NCI-H748 (cell line): ENCODE data around the gene ZNF142.
A peak's percentile ranks its signal among the peaks of the same experiment; 100 is the strongest.

Experiments
- DNase-seq: peaks from one replicate; lab custom pipeline; 2025; ENCODE audit not compliant: unreplicated experiment; lab: John Stamatoyannopoulos, UW

Gene ZNF142

GRCh38 chr2:218659258-218659987, at the start of gene ZNF142, which contains the start of gene BCS1L:
TSS of gene ZNF142 (minus strand) at chr2:218659623. CDS start at chr2:218656429, 3,194 bp downstream.
TSS of gene BCS1L (plus strand) at chr2:218659683. CDS start at chr2:218660988, 1,305 bp downstream.
- peak; percentile 94 for DNase-seq

- DNase-seq = no peak
Observed at GRCh38 chr2:218708086-218708485, 48.7 kb upstream of the ZNF142 start.

- no peak for DNase-seq
Observed at GRCh38 chr2:218703341-218703740, 43.9 kb upstream of the ZNF142 start.

GRCh38 chr2:218701806-218702205, 42.4 kb upstream of the ZNF142 start:
- no peak for DNase-seq

GRCh38 chr2:218698885-218699284, 39.5 kb upstream of the ZNF142 start:
- no peak for DNase-seq

- DNase-seq = no peak
Observed at GRCh38 chr2:218694405-218695145, 35.2 kb upstream of the ZNF142 start.

GRCh38 chr2:218691234-218691633, 31.8 kb upstream of the ZNF142 start:
- no peak for DNase-seq

- peak; percentile 68 for DNase-seq
Observed at GRCh38 chr2:218687400-218688060, 28.1 kb upstream of the ZNF142 start.

- no peak for DNase-seq
Observed at GRCh38 chr2:218680061-218680460, 20.6 kb upstream of the ZNF142 start.

- DNase-seq = no peak
Observed at GRCh38 chr2:218679119-218679518, 19.7 kb upstream of the ZNF142 start.

GRCh38 chr2:218671654-218672566, 12.5 kb upstream of the ZNF142 start, which contains the start of the genes RNF25 and STK36:
TSS of gene RNF25 (minus strand) at chr2:218672002. CDS start at chr2:218671970, 32 bp downstream.
TSS of gene STK36 (plus strand) at chr2:218672086. CDS start at chr2:218672830, 744 bp downstream.
- DNase-seq = peak; percentile 93

GRCh38 chr2:218671097-218671653, 11.8 kb upstream of the ZNF142 start:
- DNase-seq = peak; percentile 23

GRCh38 chr2:218664653-218665052, 5.2 kb upstream of the ZNF142 start:
- DNase-seq = no peak

GRCh38 chr2:218663901-218664300, 4.5 kb upstream of the ZNF142 start:
- DNase-seq = no peak

- DNase-seq = no peak
Observed at GRCh38 chr2:218662827-218663226, 3.4 kb upstream of the ZNF142 start.

- DNase-seq = no peak
Observed at GRCh38 chr2:218662377-218662776, 3.0 kb upstream of the ZNF142 start.

- DNase-seq = no peak
Observed at GRCh38 chr2:218659988-218660358, 550 bp upstream of the ZNF142 start.

GRCh38 chr2:218658671-218659257, 659 bp downstream of the ZNF142 start:
- peak; percentile 64 for DNase-seq

GRCh38 chr2:218655751-218656150, 3.7 kb downstream of the ZNF142 start:
- DNase-seq = no peak

- no peak for DNase-seq
Observed at GRCh38 chr2:218648787-218649100, 10.7 kb downstream of the ZNF142 start.
